Urinary bladder (tissue), 4 donors: ENCODE data around the gene CADM2. TPM values are rescaled to one million over a fixed set of nuclear protein-coding genes. Genes with fewer than 3 reads are reported as not detected.

Experiments
- DNase-seq: peaks from one replicate; pipeline ENCODE4 v3.0.0-alpha.2; 2015; ENCODE audit errors: extremely low spot score
- H3K27ac ChIP-seq: one replicate; pipeline ENCODE4 v1.5.1; 2013; ENCODE audit warnings: low read depth, mild to moderate bottlenecking, moderate library complexity
- H3K36me3 ChIP-seq: one replicate; pipeline ENCODE4 v1.6.1; 2013; ENCODE audit warnings: mild to moderate bottlenecking, moderate library complexity; ENCODE audit not compliant: insufficient read depth
- H3K4me1 ChIP-seq: one replicate; pipeline ENCODE4 v1.6.1; 2013; ENCODE audit warnings: mild to moderate bottlenecking, moderate library complexity; ENCODE audit not compliant: insufficient read depth
- H3K4me3 ChIP-seq: one replicate; pipeline ENCODE4 v1.5.1; 2013; ENCODE audit warnings: low read depth, low read length
- WGBS: extraction: QIAGEN DNeasy Blood & Tissue Kit; methylation state at CpG from one replicate; pipeline ENCODE4 v1.1.7; 2013; 5-methylcytosine and 5-hydroxymethylcytosine counted together
- polyA plus RNA-seq: library from polyadenylated mRNA; stranded (reverse); fragments of 200-250 nt; gene quantifications from one replicate; pipeline ENCODE4 v1.2.3, GENCODE V29; 2013
- small RNA-seq: library from RNA; depleted of rRNA; stranded (forward); fragments of <200 nt; gene quantifications from one replicate; pipeline ENCODE3, GENCODE V24; 2014
- total RNA-seq: library from RNA; depleted of rRNA; stranded (reverse); fragments of >200 nt; gene quantifications from one replicate; pipeline ENCODE4 v1.2.3, GENCODE V29; 2014
- donor health status: healthy with polysubstance abuse.
- donor health status: healthy.

CADM2 gene
- total and polyA plus RNA-seq, 2 donors: 2.7 to 4.6 TPM

- Histone ChIP-seq H3K4me3 (no peak overlapping the region), H3K27ac (no peak overlapping the region), H3K36me3 (no peaks in the 10 kb centered on the region), H3K4me1 (no peaks in the 10 kb centered on the region)
- DNase-seq: no peak
- 88% methylated on average over 1 of the region's 1 CpG for WGBS
Observed at GRCh38 chr3:86029590-86029989, 1070.8 kb downstream of the CADM2 start.

- Histone ChIP-seq H3K27ac (no peak overlapping the region), H3K4me1 (no peaks in the 10 kb centered on the region), H3K4me3 (no peak overlapping the region), H3K36me3 (no peaks in the 10 kb centered on the region)
- no peak for DNase-seq
Observed at GRCh38 chr3:86037916-86038315, 1079.1 kb downstream of the CADM2 start.

- Histone ChIP-seq H3K4me1 (no peaks in the 10 kb centered on the region), H3K4me3 (no peak overlapping the region), H3K36me3 (no peaks in the 10 kb centered on the region), H3K27ac (no peak overlapping the region)
- no peak for DNase-seq
- WGBS: 73% methylated on average over 6 of the region's 6 CpGs
Observed at GRCh38 chr3:86046436-86047136, 1087.8 kb downstream of the CADM2 start.

GRCh38 chr3:86047161-86047560 is 1088.4 kb downstream of the CADM2 start:
- H3K36me3 ChIP-seq: no peaks in the 10 kb centered on the region
- DNase-seq: no peak
- H3K4me3 ChIP-seq: no peak overlapping the region
- WGBS: 33% methylated on average over 1 of the region's 1 CpG
- H3K4me1 ChIP-seq: no peaks in the 10 kb centered on the region
- no peak overlapping the region for H3K27ac ChIP-seq

- 77% methylated on average over 1 of the region's 1 CpG for WGBS
- Histone ChIP-seq H3K27ac (no peak overlapping the region), H3K4me1 (no peaks in the 10 kb centered on the region), H3K36me3 (no peaks in the 10 kb centered on the region), H3K4me3 (no peak overlapping the region)
- no peak for DNase-seq
Observed at GRCh38 chr3:86051058-86051457, 1092.3 kb downstream of the CADM2 start.

DNA sequence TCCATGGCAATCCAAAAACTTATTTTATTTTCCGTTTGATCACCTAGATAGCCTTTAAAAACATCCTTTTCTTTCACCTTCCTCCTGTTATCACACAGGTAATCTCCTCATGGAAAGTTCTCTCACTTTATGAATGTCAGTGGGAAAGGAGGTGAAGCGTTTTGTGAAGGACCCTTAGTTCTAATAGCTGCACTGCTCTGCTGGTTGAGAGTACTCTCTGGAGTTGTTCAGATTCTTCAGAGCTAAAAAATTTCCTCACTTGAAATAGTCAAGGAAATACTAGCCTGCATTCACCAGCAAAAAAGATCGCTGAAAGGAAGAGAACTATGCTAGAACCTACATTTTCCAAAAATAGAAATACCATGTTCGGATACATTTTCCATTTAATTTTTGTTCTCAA is 1097.2 kb downstream of the CADM2 start:
- no peak overlapping the region for H3K4me3 ChIP-seq
- 72% methylated on average over 4 of the region's 4 CpGs for WGBS
- no peaks in the 10 kb centered on the region for H3K36me3 ChIP-seq
- no peak for DNase-seq
- no peak overlapping the region for H3K27ac ChIP-seq
- no peaks in the 10 kb centered on the region for H3K4me1 ChIP-seq

GRCh38 chr3:86056962-86057361 is 1098.2 kb downstream of the CADM2 start:
- H3K4me3 ChIP-seq: no peak overlapping the region
- no peaks in the 10 kb centered on the region for H3K4me1 ChIP-seq
- no peak overlapping the region for H3K27ac ChIP-seq
- 78% methylated on average over 5 of the region's 5 CpGs for WGBS
- H3K36me3 ChIP-seq: no peaks in the 10 kb centered on the region
- no peak for DNase-seq

DNA sequence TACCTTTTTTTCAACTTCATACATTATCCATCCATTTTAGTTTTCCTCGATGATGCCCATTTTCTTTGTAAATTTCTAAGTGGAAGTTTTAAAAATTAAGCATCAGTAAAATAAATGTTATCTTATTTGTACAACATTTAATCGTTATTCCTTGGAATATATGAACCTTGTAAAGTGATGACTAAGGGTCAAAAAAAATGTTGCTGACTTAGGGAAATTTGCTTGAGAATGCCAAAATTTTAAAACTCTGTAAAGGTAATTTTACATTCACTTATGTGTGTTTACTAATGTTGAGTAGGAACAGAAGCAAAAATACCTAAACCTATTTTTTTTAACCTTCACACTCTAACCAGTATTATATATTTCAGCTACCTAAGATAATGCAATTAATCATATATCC is 1115.0 kb downstream of the CADM2 start:
- WGBS: 67% methylated on average over 2 of the region's 2 CpGs
- Histone ChIP-seq H3K27ac (no peak overlapping the region), H3K36me3 (no peaks in the 10 kb centered on the region), H3K4me1 (no peaks in the 10 kb centered on the region), H3K4me3 (no peak overlapping the region)
- no peak for DNase-seq

- no peak overlapping the region for H3K27ac ChIP-seq
- 83% methylated on average over 6 of the region's 6 CpGs for WGBS
- no peak overlapping the region for H3K4me3 ChIP-seq
- DNase-seq: no peak
- H3K36me3 ChIP-seq: no peaks in the 10 kb centered on the region
- no peaks in the 10 kb centered on the region for H3K4me1 ChIP-seq
Observed at GRCh38 chr3:86087160-86087871, 1128.5 kb downstream of the CADM2 start.

- Histone ChIP-seq H3K36me3 (no peaks in the 10 kb centered on the region), H3K4me1 (no peaks in the 10 kb centered on the region), H3K4me3 (no peak overlapping the region), H3K27ac (no peak overlapping the region)
- WGBS: 54% methylated on average over 1 of the region's 1 CpG
- no peak for DNase-seq
Observed at GRCh38 chr3:86104154-86104553, 1145.4 kb downstream of the CADM2 start.

DNA sequence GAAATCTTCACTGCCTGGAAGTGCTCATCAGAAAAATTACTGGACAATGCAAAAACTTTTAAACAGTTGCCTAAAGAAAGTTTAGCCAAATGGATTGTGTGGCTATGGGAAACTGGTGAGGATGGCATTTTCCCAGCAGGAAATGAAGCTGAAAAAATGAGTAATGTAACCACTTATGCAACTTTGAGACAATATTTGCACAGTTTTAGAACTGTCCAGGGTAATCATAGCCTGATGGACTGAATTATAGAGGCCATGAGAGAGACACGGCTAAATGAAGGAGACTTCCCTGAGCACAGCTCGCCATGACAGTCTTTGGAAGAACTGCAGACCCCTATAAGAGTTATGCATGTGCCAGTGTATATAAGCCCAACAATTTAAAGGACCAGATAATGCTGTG is 1150.6 kb downstream of the CADM2 start:
- DNase-seq: no peak
- Histone ChIP-seq H3K27ac (no peak overlapping the region), H3K4me3 (no peak overlapping the region), H3K36me3 (no peaks in the 10 kb centered on the region), H3K4me1 (no peaks in the 10 kb centered on the region)
- WGBS: 50% methylated on average over 2 of the region's 2 CpGs

Small RNAs within 50 kb of the gene (small RNA-seq; reads per million reads assigned to genes)
- gene MIR5688: not detected
